GM12873 (cell line): ENCODE data around the gene OTOP2.
A peak's percentile ranks its signal among the peaks of the same experiment; 100 is the strongest.

Experiments used
- TF ChIP-seq, protein P1 (sequence below): IDR thresholded peaks from 2 replicates; pipeline ENCODE4 v1.5.1; 2012; ENCODE audit warnings: low read depth, mild to moderate bottlenecking, moderate library complexity, low read length, control low read depth; ENCODE audit not compliant: insufficient read depth; ENCODE audit errors: missing control alignments

Gene OTOP2

DNA sequence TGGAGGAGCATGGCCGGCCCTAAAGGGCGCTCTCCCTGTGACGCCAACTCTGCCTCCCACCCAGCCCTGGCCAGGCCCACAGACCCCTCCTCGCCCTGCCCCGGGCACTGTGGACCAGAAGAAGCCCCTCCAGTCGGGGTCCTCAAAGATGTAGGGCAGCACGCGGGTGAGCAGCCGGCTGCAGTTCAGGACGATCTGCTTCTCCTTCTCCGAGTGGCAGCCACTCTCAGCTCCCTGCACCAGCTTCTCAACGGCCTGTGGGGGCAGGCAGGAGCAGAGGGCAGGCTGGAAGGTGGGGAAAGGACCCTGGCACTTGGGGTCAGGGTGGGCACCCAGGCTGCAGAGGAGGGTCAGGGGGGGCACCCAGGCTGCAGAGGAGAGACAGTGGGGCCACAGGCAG is 39.6 kb downstream of the OTOP2 start:
- TF ChIP-seq, protein P1, sequence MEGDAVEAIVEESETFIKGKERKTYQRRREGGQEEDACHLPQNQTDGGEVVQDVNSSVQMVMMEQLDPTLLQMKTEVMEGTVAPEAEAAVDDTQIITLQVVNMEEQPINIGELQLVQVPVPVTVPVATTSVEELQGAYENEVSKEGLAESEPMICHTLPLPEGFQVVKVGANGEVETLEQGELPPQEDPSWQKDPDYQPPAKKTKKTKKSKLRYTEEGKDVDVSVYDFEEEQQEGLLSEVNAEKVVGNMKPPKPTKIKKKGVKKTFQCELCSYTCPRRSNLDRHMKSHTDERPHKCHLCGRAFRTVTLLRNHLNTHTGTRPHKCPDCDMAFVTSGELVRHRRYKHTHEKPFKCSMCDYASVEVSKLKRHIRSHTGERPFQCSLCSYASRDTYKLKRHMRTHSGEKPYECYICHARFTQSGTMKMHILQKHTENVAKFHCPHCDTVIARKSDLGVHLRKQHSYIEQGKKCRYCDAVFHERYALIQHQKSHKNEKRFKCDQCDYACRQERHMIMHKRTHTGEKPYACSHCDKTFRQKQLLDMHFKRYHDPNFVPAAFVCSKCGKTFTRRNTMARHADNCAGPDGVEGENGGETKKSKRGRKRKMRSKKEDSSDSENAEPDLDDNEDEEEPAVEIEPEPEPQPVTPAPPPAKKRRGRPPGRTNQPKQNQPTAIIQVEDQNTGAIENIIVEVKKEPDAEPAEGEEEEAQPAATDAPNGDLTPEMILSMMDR: peak; percentile 23

DNA sequence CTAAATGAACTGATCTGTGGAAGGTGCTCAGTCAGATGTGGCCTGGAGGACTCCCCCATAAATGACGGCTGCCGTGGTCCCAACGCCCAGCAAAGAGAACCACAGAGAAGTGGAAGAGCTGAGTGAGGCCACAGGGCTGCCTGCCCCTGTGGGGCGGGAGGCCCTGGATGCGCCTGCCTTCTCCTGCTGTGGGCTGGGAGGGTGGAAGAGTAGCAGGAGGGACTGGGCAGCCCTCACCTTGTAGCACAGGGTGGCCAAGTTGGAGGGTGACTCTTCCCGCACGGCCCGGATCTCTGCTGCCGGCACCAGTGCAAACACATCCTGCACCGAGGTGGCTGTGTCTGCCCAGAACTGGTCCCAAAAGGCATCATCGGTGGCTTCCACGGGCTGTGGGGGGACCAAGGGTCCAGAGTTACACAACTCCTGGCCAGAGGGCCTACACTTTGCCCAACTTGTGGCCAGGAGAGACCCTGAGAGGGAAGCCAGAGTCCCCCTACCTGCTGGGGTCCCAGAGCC is 40.2 kb downstream of the OTOP2 start:
- TF ChIP-seq, protein P1: no peak

DNA sequence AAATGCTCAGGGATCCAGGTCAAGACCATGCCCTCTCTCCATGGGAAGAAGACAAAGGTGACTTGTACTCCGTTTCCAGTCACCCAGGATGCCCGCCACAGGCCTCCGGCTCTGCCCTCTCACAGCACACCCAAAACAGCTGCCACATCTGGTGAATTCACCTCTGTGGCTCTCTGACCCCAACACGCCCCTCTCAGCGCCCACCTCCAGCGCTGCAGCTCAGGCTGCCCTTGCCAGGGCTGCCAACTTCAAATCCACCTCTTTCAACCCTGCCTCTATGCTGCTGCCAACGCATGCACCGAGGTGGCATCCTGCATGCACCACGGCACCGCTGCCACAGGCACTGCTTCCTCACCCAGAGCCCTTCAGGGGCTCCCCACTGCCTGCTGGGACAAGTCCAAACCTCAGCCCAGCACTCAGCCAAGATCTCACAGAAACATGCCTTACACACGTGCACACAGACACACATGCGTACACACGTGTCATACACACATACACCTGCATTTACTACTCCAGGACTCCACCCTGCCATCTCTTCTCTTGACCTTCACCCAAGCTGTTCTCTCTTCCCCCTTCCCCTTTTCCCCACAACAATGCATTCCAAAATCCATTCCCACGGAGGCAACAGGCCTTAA is 41.0 kb downstream of the OTOP2 start:
- TF ChIP-seq, protein P1: no peak

DNA sequence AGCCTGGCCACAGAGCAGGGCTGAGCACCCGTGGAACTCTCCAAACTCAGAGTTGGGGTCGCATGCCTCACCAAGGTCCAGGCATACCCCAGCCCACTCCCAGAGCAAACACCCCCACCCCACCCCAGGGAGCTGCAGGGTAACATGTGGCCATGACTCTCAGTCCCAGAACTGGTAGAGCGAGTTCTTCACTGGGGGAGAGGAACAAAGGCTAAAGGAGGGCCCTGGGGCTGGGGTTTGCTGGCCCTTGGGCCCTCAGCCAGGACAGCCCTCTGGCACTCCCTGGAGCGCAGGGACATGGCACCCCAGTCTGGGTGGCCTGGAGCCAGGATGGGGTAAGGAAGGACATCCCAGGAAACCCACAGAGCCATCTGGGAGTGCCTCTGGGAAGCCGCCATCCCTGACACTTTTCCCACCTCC is 44.3 kb downstream of the OTOP2 start:
- TF ChIP-seq, protein P1: no peak

DNA sequence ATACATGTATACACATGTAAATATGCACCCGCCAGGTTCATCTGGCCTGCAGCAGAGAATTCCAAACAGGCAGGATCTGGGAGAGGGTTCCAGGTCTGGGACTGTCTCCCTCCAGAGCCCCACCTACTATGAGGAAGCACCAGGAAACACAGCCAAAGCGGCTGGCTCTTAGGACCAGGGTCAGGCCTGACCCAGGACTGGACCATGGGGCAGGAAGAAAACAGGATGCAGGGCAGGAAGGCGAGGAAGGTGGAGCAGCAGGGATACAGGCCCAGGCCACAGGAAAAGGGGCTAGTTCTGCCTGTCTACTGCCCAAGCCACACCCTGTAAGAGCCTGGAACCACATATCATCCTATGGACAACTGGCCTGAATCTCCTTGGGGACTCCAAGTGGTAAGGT is 46.3 kb downstream of the OTOP2 start:
- TF ChIP-seq, protein P1: no peak

DNA sequence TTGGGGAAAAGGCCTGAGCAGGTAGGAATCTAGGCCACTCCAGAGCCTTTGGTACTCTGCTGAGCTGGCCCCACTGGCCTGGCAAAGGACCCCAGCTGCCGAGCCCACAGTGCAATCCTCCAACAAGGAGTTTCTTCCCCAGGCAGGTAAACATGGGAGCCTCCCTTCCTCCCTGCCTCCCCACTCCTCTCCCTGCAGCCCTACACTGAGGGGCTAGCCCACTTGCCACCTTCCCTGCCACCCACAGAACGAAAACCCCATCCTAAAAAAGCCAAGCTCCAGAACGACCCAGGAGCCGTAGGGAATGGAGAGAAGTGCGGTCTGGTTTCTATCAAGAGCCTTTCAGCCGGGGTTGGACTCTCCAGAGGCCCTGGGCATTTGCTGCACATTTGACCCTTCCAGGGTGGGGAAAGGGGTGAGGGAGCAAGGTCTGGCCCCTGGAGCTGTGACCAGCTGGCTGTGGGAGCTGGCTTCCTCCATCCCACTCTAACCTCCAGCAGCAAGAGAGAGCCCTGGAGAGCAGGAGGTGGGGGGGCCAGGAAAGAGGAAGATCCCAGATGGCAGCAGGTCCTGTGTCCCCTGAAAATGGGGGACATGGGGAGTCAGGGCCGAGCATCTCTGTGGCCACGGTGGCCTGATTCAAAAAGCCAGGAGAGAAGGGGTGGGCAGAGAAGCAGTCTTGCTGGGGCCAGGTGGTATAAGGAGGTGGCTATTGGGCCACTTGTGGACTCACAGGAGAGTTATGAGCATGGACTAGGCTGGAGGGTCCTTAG is 47.2 kb downstream of the OTOP2 start:
- TF ChIP-seq, protein P1: no peak

DNA sequence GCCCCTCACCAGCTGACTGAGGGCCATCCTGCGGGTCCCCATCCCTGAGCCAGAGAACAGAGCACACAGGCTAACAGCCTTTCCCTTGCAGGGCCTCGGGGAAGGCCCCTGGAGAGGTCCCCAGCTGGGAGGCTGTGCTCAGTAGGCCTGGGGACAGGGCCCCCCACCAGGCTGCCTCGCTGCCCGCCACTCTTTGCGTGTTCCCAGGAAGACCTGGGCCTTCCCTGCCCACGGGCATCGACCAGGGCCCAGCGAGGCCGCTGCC is 47.7 kb downstream of the OTOP2 start:
- TF ChIP-seq, protein P1: no peak
